GM18499 (cell line): ENCODE results near the gene METTL21C.

Source experiments
- ATAC-seq: cut with Tn5 transposase; IDR thresholded peaks from one replicate; pipeline ENCODE4 v1.9.1; 2021; ENCODE audit warnings: moderate number of reproducible peaks; ENCODE audit not compliant: insufficient read depth, unreplicated experiment

The METTL21C gene

GRCh38 chr13:102675115-102675514, 19.7 kb downstream of the METTL21C start:
- ATAC-seq: no peak

- no peak for ATAC-seq
Measured at GRCh38 chr13:102670130-102670529, 24.7 kb downstream of the METTL21C start.

GRCh38 chr13:102667911-102668310, 26.9 kb downstream of the METTL21C start:
- no peak for ATAC-seq

- ATAC-seq: no peak
Measured at GRCh38 chr13:102667023-102667422, 27.8 kb downstream of the METTL21C start.

- no peak for ATAC-seq
Measured at GRCh38 chr13:102659168-102659713, 35.6 kb downstream of the METTL21C start.

- ATAC-seq: no peak
Measured at GRCh38 chr13:102658660-102659059, 36.2 kb downstream of the METTL21C start.

GRCh38 chr13:102657630-102658029, 37.2 kb downstream of the METTL21C start:
- ATAC-seq: no peak

GRCh38 chr13:102654756-102655155, 40.1 kb downstream of the METTL21C start:
- no peak for ATAC-seq

GRCh38 chr13:102651892-102652291, 43.0 kb downstream of the METTL21C start:
- no peak for ATAC-seq

GRCh38 chr13:102651392-102651791, 43.5 kb downstream of the METTL21C start:
- ATAC-seq: no peak

- ATAC-seq: no peak
Measured at GRCh38 chr13:102650444-102650843, 44.4 kb downstream of the METTL21C start.

- ATAC-seq: no peak
Measured at GRCh38 chr13:102648046-102648445, 46.8 kb downstream of the METTL21C start.

GRCh38 chr13:102645701-102646100, 49.1 kb downstream of the METTL21C start:
- no peak for ATAC-seq

GRCh38 chr13:102643656-102644055, 51.2 kb downstream of the METTL21C start:
- no peak for ATAC-seq

- no peak for ATAC-seq
Measured at GRCh38 chr13:102642475-102642874, 52.4 kb downstream of the METTL21C start.

GRCh38 chr13:102642029-102642428, 52.8 kb downstream of the METTL21C start:
- ATAC-seq: no peak

- ATAC-seq: no peak
Measured at GRCh38 chr13:102638741-102639140, 56.1 kb downstream of the METTL21C start.
